Glutamatergic neuron (in vitro differentiated cells): Measurements from ENCODE around the gene BRCC3. TPM values are rescaled to one million over a fixed set of nuclear protein-coding genes. Genes with fewer than 3 reads are reported as not detected.

Experiments used
- DNase-seq: peaks from one replicate; pipeline ENCODE4 v3.0.0; 2022
- H3K27ac Mint-ChIP-seq: one replicate; pipeline ENCODE4 v1.8.0; 2020; ENCODE audit warnings: mild to moderate bottlenecking, mixed read lengths, inconsistent platforms; ENCODE audit not compliant: unreplicated experiment
- H3K27me3 Mint-ChIP-seq: one replicate; pipeline ENCODE4 v1.8.0; 2020; ENCODE audit warnings: mild to moderate bottlenecking, moderate library complexity, mixed read lengths, inconsistent platforms; ENCODE audit not compliant: unreplicated experiment
- H3K36me3 Mint-ChIP-seq: one replicate; pipeline ENCODE4 v1.8.0; 2020; ENCODE audit warnings: mild to moderate bottlenecking, mixed read lengths, inconsistent platforms; ENCODE audit not compliant: unreplicated experiment
- H3K4me1 Mint-ChIP-seq: one replicate; pipeline ENCODE4 v1.8.0; 2020; ENCODE audit warnings: mild to moderate bottlenecking, low read depth, mixed read lengths, inconsistent platforms; ENCODE audit not compliant: unreplicated experiment
- H3K4me3 Mint-ChIP-seq: one replicate; pipeline ENCODE4 v1.8.0; 2020; ENCODE audit warnings: mild to moderate bottlenecking, mixed read lengths, inconsistent platforms; ENCODE audit not compliant: unreplicated experiment
- H3K9me3 Mint-ChIP-seq: one replicate; pipeline ENCODE4 v1.8.0; 2020; ENCODE audit warnings: mild to moderate bottlenecking, moderate library complexity, mixed read lengths, inconsistent platforms; ENCODE audit not compliant: unreplicated experiment
- total RNA-seq: library from RNA; stranded (reverse); fragmentation: NEBNext Ultra II Directional; extraction: Animal tissue kit (Norgen Biotek cat#: 25700); gene quantifications from one replicate; pipeline ENCODE4 v1.2.1, GENCODE V29; 2021; ENCODE audit not compliant: unreplicated experiment
- TF ChIP-seq, protein P1 (sequence below): fragments of 200-600 bp; sonication (generic); IDR thresholded peaks from one replicate; pipeline ENCODE4 v1.5.0; 2021; ENCODE audit not compliant: partially characterized antibody, unreplicated experiment

Gene BRCC3
- total RNA-seq, 1 donor from 2014 or later, result 21.9 TPM

DNA sequence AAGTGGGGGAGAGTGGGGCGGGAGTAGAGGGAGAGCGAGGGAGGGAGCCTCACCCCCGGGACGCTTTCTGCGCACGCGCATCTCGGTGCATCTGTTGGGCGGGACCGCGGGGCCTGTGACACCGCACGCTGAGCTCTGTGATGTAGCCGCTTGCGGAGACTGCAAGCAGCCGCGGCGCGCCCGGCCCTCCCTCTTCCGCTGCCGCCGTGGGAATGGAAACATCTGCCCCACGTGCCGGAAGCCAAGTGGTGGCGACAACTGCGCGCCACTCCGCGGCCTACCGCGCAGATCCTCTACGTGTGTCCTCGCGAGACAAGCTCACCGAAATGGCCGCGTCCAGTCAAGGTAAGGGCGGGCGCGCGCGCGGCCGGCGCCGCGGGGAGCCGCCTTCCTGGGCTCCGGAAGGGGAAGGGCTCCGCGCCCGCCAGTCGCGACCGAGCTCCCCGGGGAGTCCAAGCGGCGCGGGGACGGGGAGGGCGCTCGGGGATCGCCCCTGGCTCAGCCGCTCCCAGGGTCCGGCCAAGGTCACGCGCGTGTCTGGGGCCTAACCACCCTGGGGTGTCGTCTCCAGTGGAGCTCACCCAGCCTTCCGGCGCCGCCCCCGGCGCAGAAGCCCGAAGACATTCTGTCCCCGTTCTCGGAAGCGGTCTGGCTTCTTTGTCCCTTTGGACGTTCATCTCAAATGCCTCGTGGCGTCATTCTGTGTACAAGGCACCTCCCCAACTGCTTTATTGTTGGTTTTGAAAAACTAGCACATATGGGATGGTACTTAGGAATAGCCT, 44.4 kb upstream of the BRCC3 start, which contains the start of gene FUNDC2:
Gene FUNDC2 (plus strand): TSS at position 118 of the 782 bp plus-strand sequence. CDS start 95 bp downstream, at position 213.
- Mint-ChIP-seq H3K27me3 (peaks cover 4% of the 10 kb centered on the region), H3K9me3 (no peaks in the 10 kb centered on the region), H3K36me3 (no peaks in the 10 kb centered on the region), H3K4me3 (peak within 1 kb of the TSS; percentile 86), H3K27ac (peak within 1 kb of the TSS; percentile 96), H3K4me1 (peaks cover 5% of the 10 kb centered on the region)
- DNase-seq, result peak; percentile 89
- TF ChIP-seq, protein P1, sequence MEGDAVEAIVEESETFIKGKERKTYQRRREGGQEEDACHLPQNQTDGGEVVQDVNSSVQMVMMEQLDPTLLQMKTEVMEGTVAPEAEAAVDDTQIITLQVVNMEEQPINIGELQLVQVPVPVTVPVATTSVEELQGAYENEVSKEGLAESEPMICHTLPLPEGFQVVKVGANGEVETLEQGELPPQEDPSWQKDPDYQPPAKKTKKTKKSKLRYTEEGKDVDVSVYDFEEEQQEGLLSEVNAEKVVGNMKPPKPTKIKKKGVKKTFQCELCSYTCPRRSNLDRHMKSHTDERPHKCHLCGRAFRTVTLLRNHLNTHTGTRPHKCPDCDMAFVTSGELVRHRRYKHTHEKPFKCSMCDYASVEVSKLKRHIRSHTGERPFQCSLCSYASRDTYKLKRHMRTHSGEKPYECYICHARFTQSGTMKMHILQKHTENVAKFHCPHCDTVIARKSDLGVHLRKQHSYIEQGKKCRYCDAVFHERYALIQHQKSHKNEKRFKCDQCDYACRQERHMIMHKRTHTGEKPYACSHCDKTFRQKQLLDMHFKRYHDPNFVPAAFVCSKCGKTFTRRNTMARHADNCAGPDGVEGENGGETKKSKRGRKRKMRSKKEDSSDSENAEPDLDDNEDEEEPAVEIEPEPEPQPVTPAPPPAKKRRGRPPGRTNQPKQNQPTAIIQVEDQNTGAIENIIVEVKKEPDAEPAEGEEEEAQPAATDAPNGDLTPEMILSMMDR, result no peak

DNA sequence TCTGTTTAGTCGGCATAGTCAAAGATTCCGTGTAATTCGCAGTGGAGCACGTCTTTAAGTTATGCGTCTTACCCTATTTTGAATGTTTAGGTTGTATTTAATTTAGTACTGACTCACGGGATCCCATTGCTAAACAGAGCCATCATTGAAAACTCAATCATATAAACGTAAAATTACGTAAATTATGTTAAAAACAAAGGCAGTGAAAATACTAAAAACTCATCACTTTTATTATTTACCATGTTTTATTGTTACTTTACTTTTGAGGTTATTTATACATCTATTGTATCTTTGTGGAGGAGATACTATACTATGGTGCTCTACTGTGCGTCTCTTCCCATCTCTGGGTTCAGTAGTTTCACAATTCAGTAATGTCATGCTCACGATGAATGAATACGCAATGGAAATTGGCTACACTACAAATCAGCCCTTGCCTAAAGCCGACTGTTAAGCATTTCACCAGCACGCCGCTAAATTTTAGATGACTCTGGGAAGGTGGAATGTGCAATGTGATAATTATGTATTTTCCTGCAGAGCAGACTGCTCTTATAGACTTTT, 43.7 kb upstream of the BRCC3 start:
- Mint-ChIP-seq H3K27ac (peak overlapping the region; percentile 96), H3K36me3 (no peaks in the 10 kb centered on the region), H3K27me3 (peaks cover 4% of the 10 kb centered on the region), H3K9me3 (no peaks in the 10 kb centered on the region), H3K4me3 (peak overlapping the region; percentile 86), H3K4me1 (peaks cover 5% of the 10 kb centered on the region)
- TF ChIP-seq, protein P1, result no peak
- no peak for DNase-seq

DNA sequence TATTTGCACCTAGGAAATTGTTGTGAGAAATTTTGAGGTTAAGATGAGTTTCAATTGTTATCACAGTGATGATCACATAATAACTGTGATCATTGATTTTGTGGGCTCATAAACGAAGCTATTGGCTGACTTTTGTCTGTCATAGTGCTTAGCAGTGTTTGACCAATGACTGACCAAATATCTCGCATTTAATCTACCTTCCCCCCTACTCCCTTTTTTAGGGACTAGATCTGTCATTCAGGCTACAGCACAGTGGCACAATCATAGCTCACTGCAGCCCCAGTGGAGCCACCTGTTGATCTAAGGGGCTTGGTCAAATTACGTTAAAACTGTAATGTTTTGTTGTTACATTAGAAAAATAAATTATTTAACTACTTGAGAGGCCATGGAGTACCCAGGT, 43.2 kb upstream of the BRCC3 start:
- no peaks in the 10 kb centered on the region for H3K36me3 Mint-ChIP-seq
- H3K4me3 Mint-ChIP-seq, result peak overlapping the region; percentile 86
- H3K4me1 Mint-ChIP-seq, result peaks cover 5% of the 10 kb centered on the region
- no peaks in the 10 kb centered on the region for H3K9me3 Mint-ChIP-seq
- no peak for DNase-seq
- TF ChIP-seq, protein P1, result no peak
- peaks cover 4% of the 10 kb centered on the region for H3K27me3 Mint-ChIP-seq
- H3K27ac Mint-ChIP-seq, result peak overlapping the region; percentile 96

DNA sequence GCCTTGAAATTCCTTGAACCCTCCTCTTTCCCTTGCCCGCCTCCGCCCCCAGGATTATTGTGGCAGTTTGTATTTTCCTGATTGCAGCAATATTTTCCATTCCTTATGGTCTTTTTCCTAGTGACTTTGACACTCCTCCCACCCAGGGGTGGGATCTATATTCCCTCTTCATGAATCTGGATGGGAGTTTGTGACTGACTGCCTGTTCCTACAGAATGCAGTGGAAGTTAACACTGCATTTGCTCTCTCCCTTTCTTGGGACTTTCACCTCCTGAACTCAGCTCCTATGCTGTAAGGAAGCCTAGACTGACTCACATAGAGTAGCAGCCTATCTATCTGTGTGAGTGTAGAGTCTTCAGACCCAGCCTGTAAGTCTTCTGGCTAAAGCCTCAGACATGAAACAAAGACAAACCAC, 42.4 kb upstream of the BRCC3 start:
- DNase-seq, result no peak
- H3K27ac Mint-ChIP-seq, result no peak overlapping the region
- peaks cover 5% of the 10 kb centered on the region for H3K4me1 Mint-ChIP-seq
- no peaks in the 10 kb centered on the region for H3K36me3 Mint-ChIP-seq
- TF ChIP-seq, protein P1, result no peak
- no peaks in the 10 kb centered on the region for H3K9me3 Mint-ChIP-seq
- peak overlapping the region; percentile 73 for H3K4me3 Mint-ChIP-seq
- peaks cover 4% of the 10 kb centered on the region for H3K27me3 Mint-ChIP-seq

DNA sequence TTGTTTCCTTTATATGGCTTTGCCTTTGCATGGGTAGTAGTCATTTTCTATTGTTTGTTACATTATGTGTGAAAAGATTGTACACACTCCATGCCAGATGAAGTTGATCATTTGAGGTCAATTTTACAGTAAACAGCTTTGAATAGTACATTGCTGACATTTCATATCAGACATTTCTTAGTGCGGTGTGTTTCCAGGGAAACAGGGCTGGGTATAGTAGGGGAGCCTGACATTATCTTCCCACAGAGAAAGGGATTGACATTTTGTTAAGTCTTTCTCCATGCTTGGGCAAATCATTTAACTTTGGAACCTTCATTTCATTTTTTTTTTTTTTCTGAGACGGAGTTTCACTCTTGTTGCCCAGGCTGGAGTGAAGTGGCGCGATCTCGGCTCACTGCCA, 39.7 kb upstream of the BRCC3 start:
- no peak for DNase-seq
- TF ChIP-seq, protein P1, result no peak

More for the DNA sequence above, 39.7 kb upstream of the BRCC3 start:
- Mint-ChIP-seq H3K27ac (no peak overlapping the region), H3K9me3 (no peaks in the 10 kb centered on the region), H3K4me1 (peaks cover 5% of the 10 kb centered on the region), H3K4me3 (no peak overlapping the region), H3K27me3 (peaks cover 2% of the 10 kb centered on the region), H3K36me3 (peaks cover 15% of the 10 kb centered on the region)
